Left lobe of liver (tissue), 2 donors: Measurements from ENCODE around the gene BRI3. TPM values are rescaled to one million over a fixed set of nuclear protein-coding genes. Genes with fewer than 3 reads are reported as not detected.

Source experiments
- ATAC-seq: fragments of 200-7000 bp; cut with Tn5 transposase; one replicate; pipeline ENCODE4 v1.9.1; 2020; ENCODE audit warnings: mild to moderate bottlenecking, moderate library complexity
- DNase-seq: peaks from one replicate; pipeline ENCODE4 v3.0.0-alpha.2; 2020; ENCODE audit warnings: low spot score
- total RNA-seq: library from RNA; stranded (reverse); gene quantifications from one replicate; pipeline ENCODE4 v1.2.1, GENCODE V29; 2021
- donor health status: DM: no; HTN: no; CAD: no; lungs with moderate emphysema.
- donor health status: DM: no; HTN: yes; CAD: no.

The BRI3 gene, protein sequence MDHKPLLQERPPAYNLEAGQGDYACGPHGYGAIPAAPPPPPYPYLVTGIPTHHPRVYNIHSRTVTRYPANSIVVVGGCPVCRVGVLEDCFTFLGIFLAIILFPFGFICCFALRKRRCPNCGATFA
- 137 TPM for total RNA-seq

DNA sequence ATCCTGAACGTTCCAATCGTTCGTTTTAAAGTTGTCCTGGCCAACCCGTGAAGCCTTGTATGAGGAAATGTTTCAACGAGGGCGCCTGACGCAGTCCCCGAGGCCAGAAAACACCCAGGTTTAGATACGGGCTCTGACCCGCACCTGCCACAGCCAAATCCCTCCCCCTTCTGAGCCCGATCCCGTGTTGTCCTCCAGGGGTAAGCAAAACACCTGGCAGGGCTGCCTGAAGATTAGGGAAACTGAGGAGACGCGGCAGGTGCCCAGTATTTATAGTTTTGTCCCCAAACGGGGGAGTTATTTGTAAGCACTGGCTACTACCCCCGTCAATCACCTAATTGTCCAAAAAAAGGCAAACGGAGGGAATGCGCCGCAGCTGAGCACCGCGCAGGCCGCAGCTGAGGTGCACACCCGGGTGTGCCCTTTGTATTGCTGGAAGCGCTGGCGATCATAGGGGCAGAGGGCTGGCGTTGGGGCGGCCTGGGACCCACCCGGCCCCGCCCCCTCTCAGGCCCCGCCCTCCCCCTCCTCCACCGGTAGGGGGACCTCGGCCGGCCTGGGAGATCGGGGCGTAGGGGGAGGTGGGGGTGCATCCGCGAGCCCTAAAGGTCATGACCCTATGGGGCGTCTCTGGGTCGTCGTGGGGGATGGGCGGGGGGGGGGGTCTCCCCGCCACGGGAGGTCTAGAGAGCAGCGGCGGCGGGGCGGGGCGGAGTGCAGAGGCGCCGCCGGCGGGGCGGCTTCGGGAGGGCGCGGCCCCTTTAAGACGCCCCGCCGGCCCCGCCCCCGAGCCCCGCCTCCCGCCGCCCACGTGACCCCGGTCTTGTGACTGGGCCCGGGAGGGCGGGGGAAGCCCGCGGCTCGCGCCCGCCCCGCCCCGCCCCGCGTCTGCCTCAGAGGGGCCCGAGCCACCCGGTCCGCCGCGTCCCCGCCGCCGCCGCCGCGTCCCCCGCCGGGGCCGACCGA lies at the start of gene BRI3:
TSS of gene BRI3 (plus strand) at position 896 of the 966 bp plus-strand sequence. CDS start 110 bp downstream, outside the sequence.
- ATAC-seq (peak; percentile 75), DNase-seq (peak; percentile 94)

DNA sequence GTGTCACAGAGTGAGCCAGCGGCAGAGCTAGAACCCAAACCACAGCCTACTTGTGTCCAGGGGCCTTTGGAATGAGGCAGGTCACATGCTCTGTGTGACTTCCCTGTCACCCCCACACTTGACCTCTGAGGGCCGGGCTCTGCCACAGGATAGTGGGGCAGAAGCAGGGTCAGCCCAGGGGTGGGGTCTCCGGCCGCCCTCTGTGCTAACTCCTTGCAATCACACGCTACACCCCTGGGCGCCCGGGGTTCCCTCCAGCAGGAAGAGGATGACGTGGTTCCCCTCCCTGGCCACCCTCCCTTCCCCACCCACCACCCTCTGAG lies 49.3 kb upstream of the BRI3 start:
- ATAC-seq = no peak
- no peak for DNase-seq

DNA sequence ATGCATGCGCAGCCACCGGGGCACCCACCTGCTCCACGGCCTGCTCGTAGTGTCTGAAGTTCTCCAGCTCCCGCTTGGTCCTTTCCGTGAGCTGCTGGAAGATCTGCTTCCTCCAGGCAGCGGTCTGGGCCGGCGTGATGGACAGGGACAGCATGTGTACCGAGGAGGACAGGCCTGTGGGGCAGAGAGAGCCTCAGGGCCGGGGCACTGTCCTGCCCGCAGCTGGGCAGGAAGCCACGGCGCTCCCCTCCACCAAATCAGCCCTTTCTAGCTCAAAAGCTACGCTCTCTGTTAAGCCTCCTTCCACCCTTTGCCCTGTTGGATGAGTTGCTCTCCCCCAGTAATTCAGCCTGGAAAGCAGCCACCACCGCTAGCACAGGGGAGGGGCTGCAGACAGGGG lies 48.7 kb upstream of the BRI3 start:
- no peak for ATAC-seq
- no peak for DNase-seq

DNA sequence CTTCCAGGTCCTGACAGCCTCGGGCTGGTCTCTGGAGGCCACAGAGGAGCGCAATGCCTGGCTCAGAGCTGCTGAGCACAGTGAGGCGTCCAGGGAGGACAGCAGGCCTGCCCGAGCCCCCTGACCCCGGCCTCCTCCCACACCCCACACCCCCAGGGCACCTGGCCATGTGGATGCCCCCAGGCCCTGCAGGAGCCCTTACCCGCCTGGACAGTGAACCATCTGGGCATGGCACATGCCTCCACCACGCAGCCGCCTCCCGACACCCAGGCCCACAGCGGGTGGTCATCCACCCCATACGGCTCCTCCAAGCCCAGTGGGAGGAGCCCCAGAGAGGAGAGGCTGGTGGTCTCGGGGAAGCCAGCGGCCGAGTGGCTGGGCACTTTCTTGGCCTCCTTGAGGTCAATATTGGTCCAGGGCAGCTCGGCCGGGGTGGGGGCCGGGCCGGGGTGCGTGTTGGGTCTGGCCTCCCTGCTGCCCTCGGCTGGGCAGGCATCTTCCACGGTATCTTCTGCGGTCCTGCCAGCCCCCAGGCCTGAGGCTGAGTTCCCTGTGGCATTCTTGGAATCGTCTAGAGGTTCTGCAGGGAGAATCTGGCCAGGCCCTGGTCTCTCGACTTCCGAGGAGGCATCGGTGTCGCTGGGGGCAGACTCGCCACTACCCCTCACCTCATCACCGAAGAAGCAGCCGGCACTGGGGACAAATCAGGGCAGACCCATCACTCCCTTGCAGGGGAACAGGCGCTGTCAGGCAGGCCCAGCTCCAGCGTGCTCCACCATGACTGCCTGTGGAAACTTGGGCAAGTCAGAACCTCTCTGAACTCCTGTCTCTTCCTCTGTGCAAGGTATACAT lies 48.0 kb upstream of the BRI3 start:
- DNase-seq = no peak
- no peak for ATAC-seq

DNA sequence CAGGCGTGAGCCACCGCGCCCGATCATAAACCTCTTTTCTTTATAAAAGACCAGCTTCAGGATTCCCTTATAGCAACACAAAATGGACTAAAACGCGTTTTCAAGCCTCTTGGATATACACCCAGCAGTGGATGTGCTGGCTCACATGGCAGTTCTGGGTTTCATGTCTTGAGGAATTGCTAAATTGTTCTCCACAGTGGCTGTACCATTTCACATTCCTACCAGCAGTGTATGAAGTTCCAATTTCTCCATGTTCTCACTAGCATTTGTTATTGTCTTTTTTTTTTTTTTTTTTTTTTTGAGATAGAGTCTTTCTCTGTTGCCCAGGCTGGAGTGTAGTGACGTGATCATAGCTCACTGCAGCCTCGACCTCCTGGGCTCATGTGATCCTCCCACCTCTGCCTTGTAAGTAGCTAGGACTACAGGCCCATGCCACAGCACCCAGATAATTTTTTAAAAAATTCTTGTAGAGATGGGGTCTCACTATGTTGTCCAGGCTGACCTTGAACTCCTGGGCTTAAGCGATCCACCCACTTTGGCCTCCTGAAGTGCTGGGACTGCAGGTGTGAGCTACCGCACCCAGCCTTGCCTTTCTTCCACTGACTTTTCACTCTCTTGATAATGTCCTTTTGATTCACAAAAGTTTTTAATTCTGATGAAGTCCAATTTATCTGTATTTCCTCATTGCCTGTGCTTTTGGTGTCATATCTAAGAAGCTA lies 46.9 kb upstream of the BRI3 start:
- ATAC-seq (no peak), DNase-seq (no peak)

DNA sequence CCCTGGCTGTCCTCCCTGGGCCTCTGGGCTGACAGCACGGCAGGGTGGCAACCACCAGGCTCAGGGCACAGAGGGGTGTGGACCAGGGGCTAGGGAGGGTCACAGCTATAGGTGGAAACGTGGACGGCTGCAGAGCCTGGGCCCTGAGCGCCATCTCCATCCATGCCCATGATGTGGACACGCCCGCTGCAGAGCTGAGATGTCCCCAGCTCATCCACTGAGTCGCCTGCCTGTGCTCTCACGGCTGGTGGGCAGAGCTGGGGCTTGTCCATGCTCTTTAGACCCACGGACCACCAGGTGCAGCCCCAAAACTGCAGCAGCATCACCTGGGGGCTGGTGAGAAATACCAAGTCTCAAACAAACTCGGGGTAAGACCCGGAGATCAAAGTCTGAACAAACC lies 45.6 kb upstream of the BRI3 start:
- DNase-seq (no peak), ATAC-seq (no peak)

DNA sequence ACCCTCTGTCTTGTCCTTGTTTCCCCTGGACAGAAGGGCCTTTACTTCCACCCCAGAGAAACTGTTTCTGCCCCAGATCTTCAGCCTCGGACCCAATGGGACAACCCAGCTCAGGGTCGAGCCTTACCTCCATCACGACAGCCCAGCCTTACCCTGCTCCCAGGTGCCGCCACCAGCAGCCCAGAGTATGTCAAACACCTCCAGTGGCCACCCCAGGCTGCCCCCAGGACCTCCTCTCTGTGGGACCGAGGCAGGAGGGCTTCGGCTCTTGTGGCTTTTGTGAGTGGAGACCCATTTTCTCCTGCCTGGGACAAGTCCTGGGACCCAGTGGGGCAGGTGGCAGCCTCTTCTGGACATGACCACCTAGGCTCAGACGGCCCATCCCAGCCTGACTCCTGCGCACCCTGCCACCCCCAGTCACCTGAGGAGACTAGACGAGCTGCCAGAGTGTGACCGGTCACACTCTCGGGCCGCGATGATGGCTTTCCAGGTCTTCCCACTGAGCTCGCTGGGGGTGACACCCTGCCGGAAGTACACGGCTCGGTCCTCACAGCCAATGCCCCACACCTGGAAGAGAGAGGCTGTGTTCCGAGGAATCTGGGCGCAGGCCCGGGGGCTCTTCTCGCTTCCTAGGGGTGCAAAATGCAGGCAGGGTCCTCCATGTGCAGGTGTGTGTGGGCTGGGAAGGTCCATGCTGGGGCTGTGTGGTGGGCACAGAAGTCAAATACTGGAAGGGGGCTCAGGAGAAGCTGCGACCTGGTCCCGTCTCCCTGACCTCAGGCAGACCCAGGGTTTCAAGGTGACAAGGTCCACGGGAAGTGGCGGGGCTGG lies 44.9 kb upstream of the BRI3 start:
- no peak for ATAC-seq
- DNase-seq = no peak

DNA sequence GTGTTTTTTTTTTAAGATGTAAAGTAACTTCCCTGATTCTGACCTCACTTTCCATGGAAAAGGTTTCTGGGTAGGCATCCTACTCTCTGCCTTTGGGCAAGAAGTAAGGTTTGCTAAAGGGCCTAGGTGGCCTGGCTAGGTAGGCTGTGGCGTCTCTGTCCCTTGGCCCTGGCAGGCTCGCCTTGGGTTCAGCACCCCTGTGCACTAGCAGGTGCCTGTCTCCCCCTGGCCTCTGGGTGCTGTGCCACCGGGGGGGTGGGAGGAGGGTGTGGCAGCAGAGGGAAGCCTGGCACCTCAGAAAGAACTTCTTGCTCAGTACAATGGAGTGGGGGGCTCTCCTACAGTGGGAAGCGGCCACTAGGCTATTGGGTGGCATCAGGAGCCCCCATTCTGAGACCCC lies 43.4 kb upstream of the BRI3 start:
- no peak for ATAC-seq
- DNase-seq = no peak

DNA sequence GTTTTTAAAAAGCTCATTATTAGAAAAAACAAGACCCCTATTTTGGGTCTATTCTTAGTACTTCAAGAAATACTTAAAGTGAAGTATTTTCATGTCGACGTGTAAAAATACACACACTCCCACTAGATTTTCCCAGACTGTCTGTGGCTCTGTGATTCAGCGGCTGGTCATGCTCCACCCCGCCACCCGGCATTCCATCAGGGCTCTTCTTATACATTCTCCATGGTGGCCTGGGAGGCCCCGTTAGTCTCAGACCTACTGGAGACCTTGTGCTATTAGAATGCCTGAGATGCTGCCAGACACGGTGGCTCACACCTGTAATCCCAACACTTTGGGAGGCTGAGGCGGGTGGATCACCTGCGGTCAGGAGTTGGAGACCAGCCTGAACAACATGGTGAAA lies 42.5 kb upstream of the BRI3 start:
- no peak for DNase-seq
- ATAC-seq = no peak

DNA sequence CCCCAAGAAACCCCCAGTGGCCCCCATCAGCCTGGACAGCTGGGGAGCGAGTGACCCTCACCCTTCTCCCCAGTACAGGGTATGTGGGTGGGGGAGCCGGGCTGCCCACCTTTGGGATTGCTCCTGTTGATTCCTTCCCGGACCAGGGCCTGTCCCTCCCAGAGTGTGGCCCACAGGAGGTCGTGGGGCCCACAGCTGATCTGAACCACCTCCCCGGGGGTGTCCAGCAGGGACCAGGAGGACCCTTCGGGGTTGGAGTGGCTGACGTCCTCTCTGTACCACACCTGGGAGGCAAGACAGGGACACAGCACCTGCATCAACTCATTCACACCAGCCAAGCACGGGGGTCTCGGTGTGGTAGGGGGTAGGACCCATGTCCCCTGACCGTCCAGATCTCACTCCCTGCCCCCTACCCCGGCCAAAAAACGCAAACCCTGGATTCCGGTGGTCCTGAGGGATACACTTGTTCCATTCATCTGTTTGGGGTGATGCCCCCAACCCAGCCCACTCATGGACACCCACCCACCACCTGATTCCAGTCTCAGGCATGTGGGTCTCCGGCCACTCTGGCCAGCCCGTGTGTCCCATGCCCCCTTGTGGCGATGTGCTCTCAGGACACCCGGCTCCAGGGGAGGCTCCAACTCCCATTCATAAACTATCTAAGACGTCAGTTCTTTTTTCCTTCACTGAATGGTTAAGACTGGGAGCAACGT lies 40.4 kb upstream of the BRI3 start:
- DNase-seq (no peak), ATAC-seq (peak; percentile 81)

DNA sequence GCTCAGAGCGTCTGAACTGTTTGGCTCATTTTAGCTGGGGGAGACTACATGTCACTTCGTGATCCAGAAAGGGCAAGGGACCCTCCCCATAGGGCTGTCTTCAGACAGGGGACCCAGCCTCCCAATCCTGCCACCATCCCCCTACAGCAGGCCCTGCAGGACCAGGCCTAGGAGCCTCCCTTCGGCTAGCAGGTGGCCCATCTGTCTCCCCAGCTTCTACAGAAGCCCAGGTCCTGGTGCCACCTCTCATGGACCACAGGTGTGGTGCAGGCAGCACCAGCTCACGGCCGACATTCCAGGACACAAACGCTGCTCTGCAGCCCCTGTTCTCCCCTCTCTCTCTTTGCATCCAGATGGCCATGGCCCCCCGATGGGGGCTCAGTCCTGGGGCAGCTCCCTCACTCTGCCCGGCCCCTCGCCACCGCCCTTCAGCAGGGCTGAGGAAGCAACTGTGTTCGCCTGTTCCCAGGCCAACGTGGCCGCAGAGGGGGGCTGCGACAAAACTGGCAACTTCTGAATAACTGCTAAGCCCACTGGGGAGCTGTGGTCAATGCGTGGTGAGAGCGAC lies 39.7 kb upstream of the BRI3 start:
- ATAC-seq = peak; percentile 5

DNA sequence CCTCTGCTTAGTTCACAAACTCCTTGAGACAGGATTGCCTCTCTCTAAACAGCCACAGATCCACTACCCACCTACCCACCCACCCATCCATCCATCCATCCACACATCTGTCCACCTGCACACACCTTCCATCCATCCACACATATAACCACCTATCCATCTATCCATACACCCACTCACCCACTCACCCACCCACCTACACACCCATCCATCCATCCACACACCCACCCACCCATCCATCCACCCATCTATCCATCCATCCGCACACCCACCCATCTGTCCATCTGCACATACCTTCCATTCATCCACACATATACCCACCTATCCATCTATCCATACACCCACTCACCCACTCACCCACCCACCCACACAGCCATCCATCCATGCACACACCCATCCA lies 39.1 kb upstream of the BRI3 start:
- ATAC-seq = no peak
- no peak for DNase-seq

More for the DNA sequence above, 39.7 kb upstream of the BRI3 start:
- no peak for DNase-seq

DNA sequence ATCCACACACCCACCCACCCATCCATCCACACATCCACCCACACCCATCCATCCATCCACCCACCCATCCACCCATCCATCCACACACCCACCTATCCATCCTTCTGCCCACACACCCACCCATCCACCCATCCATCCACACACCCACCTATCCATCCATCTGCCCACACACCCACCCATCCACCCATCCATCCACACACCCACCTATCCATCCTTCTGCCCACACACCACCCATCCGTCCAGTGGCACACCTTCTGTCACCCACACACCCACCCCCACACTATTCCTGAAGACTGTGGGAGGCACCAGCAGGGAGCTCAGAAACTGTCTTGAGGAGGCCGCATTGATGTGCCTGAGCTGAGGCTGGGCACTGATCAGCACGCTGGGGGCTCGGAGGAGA lies 38.6 kb upstream of the BRI3 start:
- ATAC-seq = no peak

DNA sequence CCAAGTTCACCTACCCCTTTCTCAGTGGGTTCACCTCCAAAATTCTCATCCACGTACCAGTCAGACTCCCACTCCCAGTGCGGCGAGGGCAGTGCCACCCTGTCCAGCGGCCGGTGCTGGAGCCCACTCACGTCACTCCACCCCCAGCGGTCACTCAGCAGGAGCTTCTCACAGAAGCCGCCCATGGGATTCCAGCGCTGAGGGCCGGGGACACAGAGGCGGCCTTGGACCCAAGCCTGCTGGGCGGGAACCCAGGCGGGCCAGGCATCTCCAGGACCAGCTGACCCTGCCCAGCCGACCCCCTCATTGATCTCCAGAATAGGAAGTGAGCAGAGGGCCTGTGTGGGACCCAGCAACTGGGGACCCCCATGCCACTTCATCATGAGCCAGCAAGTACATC lies 36.6 kb upstream of the BRI3 start:
- no peak for ATAC-seq
- no peak for DNase-seq

More for the DNA sequence above, 38.6 kb upstream of the BRI3 start:
- no peak for DNase-seq

DNA sequence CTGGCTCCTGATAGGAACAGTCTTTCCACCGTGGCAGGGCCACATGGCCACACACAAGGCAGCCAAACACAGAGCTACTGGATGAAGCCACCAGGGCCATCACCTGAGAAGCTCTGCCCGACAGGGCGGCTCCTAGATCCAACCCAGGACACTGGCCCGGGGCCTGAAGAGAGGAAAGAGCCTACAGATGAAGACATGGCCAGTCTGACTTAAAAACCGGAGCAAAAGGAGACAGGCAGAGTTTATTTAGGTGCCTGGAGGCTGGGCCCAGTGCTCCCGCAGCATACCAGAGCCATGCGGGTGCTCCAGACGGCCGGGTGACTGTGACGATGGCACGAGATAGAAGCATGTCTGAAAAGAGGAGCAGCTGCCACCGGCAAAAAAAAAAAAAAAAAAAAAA lies 33.3 kb upstream of the BRI3 start:
- DNase-seq = no peak
- ATAC-seq = no peak

DNA sequence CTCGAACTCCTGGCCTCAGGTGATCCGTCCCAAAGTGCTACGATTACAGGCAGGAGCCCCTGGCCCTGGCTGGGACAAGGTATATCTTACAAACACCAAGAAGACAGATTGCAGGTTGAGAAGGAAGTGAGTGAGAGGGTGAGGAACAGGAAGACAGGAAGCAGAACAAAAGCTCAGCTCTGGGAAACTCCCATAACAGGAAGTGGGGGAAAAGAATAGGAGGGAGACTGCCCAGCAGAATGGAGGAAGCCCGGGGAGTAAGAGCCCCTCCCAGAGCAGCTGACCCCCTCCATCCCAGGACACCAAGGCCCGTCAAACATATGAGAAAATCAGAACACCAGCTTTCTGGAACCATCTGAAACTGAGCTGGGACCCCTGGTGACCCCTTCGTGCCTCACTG lies 32.4 kb upstream of the BRI3 start:
- ATAC-seq = no peak
- DNase-seq = no peak

DNA sequence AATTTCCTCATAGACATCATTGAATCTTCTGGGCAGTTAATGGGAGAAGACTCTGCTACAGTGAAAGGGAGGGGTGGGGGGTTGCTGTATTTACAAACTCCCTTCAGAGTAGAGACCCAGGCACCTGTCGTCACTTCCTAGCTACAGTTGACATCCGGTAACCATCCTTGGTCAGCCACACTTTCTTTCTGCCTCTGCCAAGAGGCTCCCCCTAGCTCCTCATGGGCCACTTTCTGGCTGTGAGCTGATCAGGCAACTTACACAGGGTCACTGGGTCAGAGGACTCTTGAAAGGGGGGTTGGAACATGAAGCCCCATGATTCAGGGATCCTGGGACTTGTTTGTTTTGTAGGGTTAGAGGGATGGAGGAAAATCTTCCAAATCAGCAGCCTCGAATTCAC lies 30.7 kb upstream of the BRI3 start:
- no peak for DNase-seq
- ATAC-seq = no peak

DNA sequence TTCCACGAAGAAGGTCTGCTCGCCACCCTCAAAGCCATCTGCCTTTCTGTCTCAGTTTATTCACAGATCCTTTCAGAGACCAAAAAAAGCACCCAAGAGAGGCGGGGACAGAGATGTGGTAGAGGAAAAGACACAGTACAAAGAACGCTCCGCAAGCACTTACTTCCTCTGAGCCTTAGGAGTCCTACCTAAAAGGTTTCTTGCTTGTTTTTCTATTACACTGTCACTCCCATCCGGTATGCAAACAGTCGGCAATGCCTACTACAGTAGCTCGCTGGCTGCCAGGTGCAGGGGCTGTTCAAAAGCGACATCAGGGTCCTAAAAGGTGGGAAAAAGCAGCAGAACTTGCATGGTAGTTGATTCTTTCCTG lies 30.3 kb upstream of the BRI3 start:
- ATAC-seq = no peak

More for the DNA sequence above, 30.3 kb upstream of the BRI3 start:
- DNase-seq = no peak
